NCI-H69 (cell line): ENCODE measurements around the gene LEKR1.

ENCODE experiments used
- DNase-seq: peaks from one replicate; lab custom pipeline; 2025; lab: John Stamatoyannopoulos, UW

The LEKR1 gene

DNA sequence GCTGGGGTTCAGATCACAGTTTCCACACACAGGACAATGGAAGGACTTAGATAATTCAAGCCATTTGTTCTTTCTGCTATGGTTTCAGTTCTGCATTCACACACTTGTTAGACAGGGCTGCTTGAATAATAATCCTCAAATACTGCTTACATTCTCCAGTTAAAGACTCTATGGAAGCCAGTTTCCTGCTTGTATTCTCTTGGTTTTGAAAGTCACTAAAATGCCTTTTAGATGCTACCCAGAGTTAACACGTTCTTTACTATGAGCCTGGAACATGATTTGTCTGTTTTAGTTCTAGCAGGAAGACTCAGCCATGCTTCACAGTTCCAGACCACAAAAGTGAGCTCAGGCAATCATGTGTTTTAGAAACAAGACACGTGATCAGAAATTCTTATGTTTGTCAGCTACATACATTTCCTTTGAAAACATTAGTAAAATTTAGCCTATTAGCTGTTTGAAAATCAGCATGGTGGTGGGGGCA lies 152.4 kb downstream of the LEKR1 start:
- DNase-seq, result no peak

GRCh38 chr3:156981005-156981404 lies 154.9 kb downstream of the LEKR1 start:
- no peak for DNase-seq

DNA sequence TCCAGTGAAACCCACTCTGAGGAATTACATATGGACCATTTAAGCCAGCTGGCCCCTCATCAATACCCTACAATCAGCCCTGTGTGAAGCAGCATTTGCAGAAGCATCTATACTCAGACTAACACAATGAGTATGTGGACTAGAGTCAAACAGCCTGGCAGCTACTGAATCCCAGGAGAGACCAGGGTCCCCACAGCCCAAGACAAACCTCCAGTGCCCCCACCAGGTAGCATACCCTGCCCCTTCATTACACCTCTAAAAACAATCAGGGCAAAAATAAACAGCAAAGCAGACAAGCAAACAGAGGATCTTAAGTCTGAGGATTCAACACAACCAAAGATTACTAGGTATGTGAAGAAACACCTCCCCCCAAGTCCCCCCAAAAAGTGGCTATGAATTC lies 157.4 kb downstream of the LEKR1 start:
- peak; percentile 10 for DNase-seq

GRCh38 chr3:156985711-156986110 lies 159.6 kb downstream of the LEKR1 start:
- no peak for DNase-seq

GRCh38 chr3:156987946-156988345 lies 161.8 kb downstream of the LEKR1 start:
- no peak for DNase-seq

- DNase-seq, result no peak
These were observed 171.2 kb downstream of the LEKR1 start for GRCh38 chr3:156997351-156997750.

DNA sequence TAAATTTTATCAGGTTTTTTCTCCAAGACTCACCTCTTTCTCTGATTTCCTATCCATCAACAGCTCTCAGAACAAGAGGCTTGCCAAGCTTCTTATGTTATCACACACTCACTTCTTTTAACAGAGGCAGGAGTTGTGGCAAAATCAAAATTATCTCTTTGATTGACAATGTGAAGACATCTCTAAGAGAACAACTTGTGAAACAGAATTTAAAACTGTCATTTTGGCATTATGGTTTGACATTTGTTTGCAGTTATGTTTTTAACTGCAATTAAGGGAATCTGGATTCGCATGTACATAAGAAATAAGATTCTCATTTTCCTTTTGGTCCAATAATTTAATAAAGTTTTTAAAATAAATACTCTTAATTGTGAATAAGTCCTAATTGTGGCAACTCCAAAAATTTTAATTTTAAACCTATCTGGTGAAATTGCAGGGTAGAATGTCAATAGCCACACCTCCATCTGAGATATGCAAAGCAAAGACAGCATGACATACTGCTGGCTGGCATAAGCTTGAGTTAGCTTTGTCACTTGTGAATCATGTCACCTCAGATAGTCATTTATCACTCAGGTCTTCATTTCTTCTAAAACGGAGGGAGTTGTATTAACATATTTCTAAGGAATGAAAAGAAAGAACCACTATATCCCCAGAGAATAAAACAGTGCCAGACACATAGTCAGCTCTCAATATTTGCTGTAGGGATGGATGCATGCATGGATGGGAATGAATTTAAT lies 175.2 kb downstream of the LEKR1 start:
- no peak for DNase-seq

DNA sequence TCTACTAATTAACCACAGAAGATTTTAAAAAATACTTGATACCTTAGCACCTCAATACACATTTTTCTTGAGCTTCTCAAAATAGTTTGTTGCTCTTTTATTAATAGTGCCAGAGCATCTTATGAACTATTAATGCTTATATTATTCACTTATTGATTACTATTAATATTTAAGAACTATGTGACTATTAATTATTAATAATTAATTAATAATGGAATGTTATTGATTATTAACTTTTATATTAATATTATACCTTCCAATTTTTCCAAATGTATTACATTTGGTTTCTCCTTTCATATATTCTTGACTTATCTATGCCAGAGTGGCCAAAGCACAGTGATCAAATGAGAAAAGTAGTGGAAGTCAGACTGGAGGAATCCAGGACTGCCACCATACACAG lies 195.5 kb downstream of the LEKR1 start:
- no peak for DNase-seq

- peak; percentile 29 for DNase-seq
These were observed 197.1 kb downstream of the LEKR1 start for GRCh38 chr3:157023226-157023625.

DNA sequence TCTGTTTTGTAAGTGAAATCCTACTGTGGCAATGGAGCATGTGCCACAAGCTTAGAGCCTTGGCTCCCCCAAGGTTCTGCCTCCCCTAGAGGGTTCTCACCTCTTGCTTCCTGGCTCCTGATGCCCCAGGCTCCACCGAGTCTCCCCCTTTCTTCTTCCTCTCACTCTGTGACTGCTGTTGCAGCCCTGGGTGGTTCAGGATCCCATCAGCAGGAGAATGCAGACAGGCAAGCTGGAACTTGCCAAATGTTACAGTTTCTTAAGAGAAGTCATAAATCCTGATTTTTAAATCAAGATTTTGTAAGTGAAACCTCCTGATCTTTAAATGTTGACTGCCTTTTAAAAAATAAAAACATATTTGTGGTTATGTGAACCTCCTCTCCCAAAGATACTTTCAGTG lies 199.9 kb downstream of the LEKR1 start:
- DNase-seq, result peak; percentile 9

DNA sequence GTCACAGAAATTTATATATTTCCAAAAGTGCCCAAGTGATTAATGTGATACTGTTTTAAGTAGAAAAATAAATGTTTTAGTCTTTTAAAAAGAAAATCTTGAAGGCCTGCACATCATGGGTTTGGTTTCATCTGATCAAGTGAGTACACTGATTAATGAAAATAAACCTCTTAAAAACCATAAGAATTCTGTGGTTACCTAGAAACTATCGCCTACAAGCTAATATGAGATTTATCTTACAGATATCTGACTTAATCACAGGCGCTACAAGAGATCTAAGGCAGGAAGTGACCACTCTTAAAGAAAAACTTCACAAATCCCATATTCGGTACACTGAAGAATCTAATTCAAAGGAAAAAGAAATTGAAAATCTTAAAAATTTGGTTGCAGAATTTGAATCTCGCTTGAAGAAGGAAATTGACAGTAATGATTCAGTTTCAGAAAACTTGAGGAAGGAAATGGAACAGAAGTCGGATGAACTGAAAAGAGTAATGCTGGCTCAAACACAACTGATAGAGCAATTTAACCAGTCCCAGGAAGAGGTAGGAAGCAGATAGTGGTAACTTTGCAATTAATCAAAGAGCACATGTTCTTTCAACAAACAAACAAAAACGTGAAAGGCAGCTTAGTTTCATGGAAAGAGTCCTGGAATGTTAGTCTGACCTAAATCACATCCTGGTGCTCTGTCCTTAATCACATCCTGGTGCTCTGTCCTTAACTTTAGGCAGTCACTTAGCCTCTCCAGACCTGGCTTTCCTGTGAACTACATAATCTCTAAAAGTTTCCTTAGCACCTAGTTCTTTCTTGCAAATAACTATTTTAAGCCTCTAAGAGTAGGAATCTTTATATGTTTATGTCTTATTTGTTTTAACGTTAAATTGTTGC lies 201.9 kb downstream of the LEKR1 start:
- no peak for DNase-seq

- DNase-seq, result no peak
These were observed 203.2 kb downstream of the LEKR1 start for GRCh38 chr3:157029365-157029790.

- DNase-seq, result no peak
These were observed 204.6 kb downstream of the LEKR1 start for GRCh38 chr3:157030712-157031111.

DNA sequence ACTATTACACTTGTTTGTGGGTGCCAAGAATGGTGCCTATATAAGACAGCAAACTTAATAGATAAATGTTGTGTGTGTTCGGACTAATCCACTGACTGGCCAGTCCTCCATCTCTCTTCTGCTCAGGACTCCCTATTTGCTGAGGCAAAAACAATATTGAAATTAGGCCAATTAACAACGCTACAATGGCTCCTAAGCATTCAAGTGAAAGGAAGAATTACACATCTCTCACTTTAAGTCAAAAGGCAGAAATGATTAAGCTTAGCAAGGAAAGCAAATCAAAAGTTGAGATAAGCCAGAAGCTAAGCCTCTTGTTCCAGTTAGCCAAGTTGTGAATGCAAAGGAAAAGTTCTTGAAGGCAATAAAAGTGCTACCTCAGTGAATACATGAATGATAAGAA lies 206.8 kb downstream of the LEKR1 start:
- no peak for DNase-seq

DNA sequence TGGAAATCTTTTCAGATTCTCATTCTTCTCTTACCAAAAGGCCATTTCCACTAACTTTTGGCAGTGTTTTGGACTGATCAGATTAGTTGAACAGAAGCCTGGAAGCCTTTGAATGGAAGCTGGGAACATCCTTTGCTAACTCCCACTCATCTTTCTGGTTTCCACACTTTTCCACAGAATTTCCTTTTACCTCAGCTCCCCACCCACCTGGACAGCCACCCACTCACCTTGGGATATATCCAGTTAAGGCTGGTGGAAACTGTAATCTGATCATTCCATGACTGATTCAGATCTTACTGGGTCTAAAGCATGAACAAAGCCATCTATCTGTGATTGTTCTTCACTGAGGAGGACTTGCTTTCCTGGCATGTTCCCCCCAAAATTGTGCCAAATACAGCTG lies 214.3 kb downstream of the LEKR1 start:
- no peak for DNase-seq

- DNase-seq, result no peak
These were observed 216.1 kb downstream of the LEKR1 start for GRCh38 chr3:157042226-157042625.

DNA sequence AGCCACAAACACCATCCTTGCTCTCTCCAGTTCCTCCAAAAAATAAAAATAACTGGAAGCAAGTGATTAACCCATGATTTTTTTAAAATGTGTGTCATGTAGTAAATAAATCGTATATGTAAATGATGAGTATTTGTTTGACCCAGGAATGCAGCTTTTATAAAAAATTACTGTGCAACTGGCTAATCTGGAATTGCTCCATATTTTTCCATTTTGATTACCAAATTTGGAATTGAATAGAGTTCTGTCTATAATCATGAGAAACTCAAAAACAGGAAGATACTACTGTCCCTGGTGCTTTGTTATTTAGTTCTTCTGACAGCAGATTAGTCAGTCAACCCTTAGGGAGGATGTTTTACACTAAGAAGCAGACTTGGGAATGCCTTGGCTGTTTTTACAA lies 217.6 kb downstream of the LEKR1 start:
- DNase-seq, result no peak

DNA sequence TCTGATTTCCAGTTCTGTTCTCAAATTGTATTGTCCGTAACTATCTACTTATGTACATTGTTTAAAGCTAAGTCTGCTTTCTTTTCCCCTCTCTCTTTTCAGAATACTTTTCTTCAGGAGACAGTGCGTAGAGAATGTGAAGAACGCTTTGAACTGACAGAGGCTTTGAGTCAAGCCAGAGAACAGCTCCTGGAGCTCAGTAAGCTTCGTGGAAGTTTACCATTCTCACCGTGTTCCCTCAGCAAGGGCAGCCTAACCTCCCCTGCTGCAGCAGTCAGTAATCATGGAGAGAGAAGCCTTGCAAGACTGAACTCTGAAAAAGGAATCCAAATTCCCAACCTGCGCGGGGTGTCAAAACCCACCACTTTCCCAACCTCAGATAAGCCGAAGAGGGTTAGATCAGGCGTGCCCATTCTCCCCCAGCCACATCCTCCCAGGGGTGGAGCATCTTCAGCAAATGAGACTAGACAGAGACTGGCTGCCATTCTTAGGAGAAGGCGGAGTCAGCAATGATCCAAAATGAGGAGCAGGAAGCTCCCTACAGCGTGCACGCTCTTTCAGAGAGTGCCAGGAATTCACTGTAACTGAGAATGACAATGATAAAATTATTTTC lies 219.2 kb downstream of the LEKR1 start:
- peak; percentile 73 for DNase-seq

GRCh38 chr3:157046520-157046919 lies 220.4 kb downstream of the LEKR1 start:
- DNase-seq, result no peak

DNA sequence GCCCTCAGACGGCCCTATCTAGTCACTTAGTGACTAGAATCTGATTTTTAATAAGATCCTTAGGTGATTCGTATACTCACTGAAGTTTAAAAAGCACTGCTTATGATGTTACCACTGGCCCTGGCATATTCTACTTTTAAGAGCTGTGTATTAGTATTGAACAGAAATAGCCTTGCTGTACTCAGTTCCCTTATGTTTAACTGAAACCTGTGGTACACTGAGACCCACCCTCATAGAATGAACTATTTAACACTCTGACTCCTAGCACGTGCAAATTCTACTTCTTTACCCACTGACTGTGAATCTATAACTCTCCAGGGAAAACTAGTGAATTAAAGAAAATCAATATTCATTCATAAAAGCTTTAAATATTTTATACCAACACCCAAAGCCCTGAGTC lies 224.9 kb downstream of the LEKR1 start:
- DNase-seq, result no peak

DNA sequence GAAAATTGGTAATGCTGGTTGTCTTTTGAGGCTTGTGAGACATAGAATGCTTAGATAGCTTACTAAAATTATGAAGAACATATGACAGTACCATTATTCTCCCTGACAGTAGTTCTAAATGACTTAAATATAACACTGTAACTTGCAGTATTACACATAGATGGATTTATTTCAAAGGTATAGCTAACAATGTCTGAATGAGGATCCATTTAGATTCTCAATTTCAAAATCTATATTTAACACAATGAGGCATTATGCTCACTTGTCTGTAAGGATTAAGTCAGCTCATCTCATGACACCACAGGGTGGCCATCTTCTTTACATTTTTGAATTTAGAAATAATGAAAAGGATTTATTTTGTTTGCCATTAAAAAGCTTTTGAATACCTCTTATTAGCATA lies 225.4 kb downstream of the LEKR1 start:
- no peak for DNase-seq

DNA sequence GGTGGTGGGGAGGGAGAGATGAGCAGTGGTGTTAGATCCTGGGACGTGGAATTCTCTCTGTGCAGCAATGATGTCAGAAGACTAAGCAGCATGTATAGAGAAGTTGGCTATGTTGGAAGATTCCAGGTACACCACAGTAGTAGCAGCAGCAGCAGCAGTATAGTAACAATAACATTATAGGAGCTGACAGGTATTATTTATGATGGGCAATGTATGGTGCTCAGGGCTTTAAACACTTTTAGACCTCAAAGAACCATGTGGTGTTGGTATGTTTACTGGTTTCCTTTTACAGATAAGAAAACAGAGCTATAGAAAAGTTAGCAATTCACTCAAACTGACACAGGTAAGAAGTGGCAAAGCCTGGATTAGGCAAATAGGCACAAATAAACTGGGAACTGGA lies 229.9 kb downstream of the LEKR1 start:
- DNase-seq, result no peak
